Right lobe of liver (tissue), 6 donors: ENCODE results near the gene NEK8. TPM values are rescaled to one million over a fixed set of nuclear protein-coding genes. Genes with fewer than 3 reads are reported as not detected.

Experiments
- ATAC-seq, 4 donors: fragments of 200-7000 bp; cut with Tn5 transposase; one replicate each; pipeline ENCODE4 v1.9.1; 2020; ENCODE audit warnings: mild to moderate bottlenecking in 4 of 4, moderate library complexity in 4 of 4
- DNase-seq, 3 donors: peaks; one replicate each; pipeline ENCODE4 v3.0.0-alpha.2; 2020
- H3K27ac ChIP-seq, 3 donors: fragments of 200-600 bp; one replicate each; pipeline ENCODE4 v1.8.0; 2022
- H3K27me3 ChIP-seq, 2 donors: fragments of 200-600 bp; one replicate each; pipeline ENCODE4 v1.8.0; 2022
- H3K36me3 ChIP-seq, 4 donors: fragments of 200-600 bp; sonication (generic) in 1 of 4; one replicate each; pipeline versions ENCODE4 v1.5.1 to v1.8.0; 2017 to 2022; ENCODE audit warnings: control low read depth in 1 of 4
- H3K4me1 ChIP-seq, 4 donors: fragments of 200-600 bp; sonication (generic) in 1 of 4; one replicate each; pipeline versions ENCODE4 v1.5.1 to v1.8.0; 2017 to 2022; ENCODE audit warnings: control low read depth in 1 of 4
- H3K4me3 ChIP-seq, 3 donors: fragments of 200-600 bp; one replicate each; pipeline ENCODE4 v1.8.0; 2022
- H3K9me3 ChIP-seq, 4 donors: fragments of 200-600 bp; sonication (generic) in 1 of 4; one replicate each; pipeline versions ENCODE4 v1.5.1 to v1.8.0; 2017 to 2022; ENCODE audit warnings: control low read depth in 1 of 4
- CTCF ChIP-seq, 4 donors: fragments of 200-600 bp in 3 of 4; fragments of 450-650 bp in 1 of 4; IDR thresholded peaks; one replicate each; pipeline versions ENCODE4 v1.5.1 to v1.8.0; 2016 to 2022; ENCODE audit warnings: antibody characterized with exemption in 4 of 4, mild to moderate bottlenecking in 2 of 4
- POLR2A ChIP-seq: fragments of 450-650 bp; IDR thresholded peaks from one replicate; pipeline ENCODE4 v1.6.1; 2017; ENCODE audit warnings: antibody characterized with exemption, mild to moderate bottlenecking
- WGBS: methylation state at CpG from one replicate; pipeline ENCODE4 v1.1.6; 2018; ENCODE audit warnings: low coverage, low lambda C conversion rate; ENCODE audit not compliant: insufficient coverage; ENCODE audit errors: missing lambda C conversion rate; 5-methylcytosine and 5-hydroxymethylcytosine counted together
- intact Hi-C, 2 donors: fragments of 100-400 bp; cut with DNase I; formaldehyde crosslinking; loops; one replicate each; pipeline versions ENCODE4 v1.11.2 to v1.14.1; 2022
- total RNA-seq, 6 experiments: library from RNA; depleted of rRNA in 2 of 6; stranded (reverse); fragments of >200 nt in 2 of 6; fragmentation: NEBNext Ultra II Directional in 3 of 6; extraction: Animal tissue kit (Norgen Biotek cat#: 25700) in 3 of 6; gene quantifications; one replicate each; pipeline versions ENCODE4 v1.1.0 to v1.2.4, GENCODE V29; 2016 to 2023
- donor health status: DM: no; HTN: yes; CAD: no.
- donor health status: DM: no; HTN: no; CAD: no.
- donor health status: DM: no; HTN: no; CAD: no.
- donor health status: DM: no; HTN: yes; CAD: no.
- donor health status: DM: no; HTN: yes; CAD: no.

The NEK8 gene
- total RNA-seq, 6 experiments from 2014 or later: 1.6 to 5.4 (median 3.2) TPM

- WGBS: 43% methylated on average over 3 of the region's 6 CpGs
- TF ChIP-seq POLR2A (peak; percentile 33), CTCF (IDR thresholded peaks at IDR 0.05) (no peak)
- Histone ChIP-seq H3K27ac (peak overlapping the region in 2 of 3 donors; percentile 2 to 59), H3K27me3 (no peaks in the 10 kb centered on the region), H3K36me3 (peaks cover 6 to 96% (median 52%) of the 10 kb centered on the region in 4 donors), H3K4me1 (peaks cover 0 to 26% (median 8%) of the 10 kb centered on the region in 4 donors), H3K9me3 (no peaks in the 10 kb centered on the region), H3K4me3 (no peak overlapping the region)
- DNase-seq (peak; percentile 55 to 82 (median 77)), ATAC-seq (peak; percentile 86 to 91 (median 88))
- intact Hi-C loops: no loop called here
Measured at GRCh38 chr17:28698253-28698941, 30.2 kb upstream of the NEK8 start.

- intact Hi-C loops: no loop called here
- Histone ChIP-seq H3K9me3 (no peaks in the 10 kb centered on the region), H3K27me3 (no peaks in the 10 kb centered on the region), H3K4me1 (peaks cover 0 to 26% (median 8%) of the 10 kb centered on the region in 4 donors), H3K36me3 (peaks cover 6 to 82% (median 44%) of the 10 kb centered on the region in 4 donors), H3K27ac (no peak overlapping the region), H3K4me3 (no peak overlapping the region)
- no CpG with 5 or more reads among the region's 8 CpGs for WGBS
- TF ChIP-seq CTCF (IDR thresholded peaks at IDR 0.05) (no peak), POLR2A (no peak)
- DNase-seq (no peak), ATAC-seq (no peak)
Measured at GRCh38 chr17:28700278-28700677, 28.3 kb upstream of the NEK8 start.

GRCh38 chr17:28700830-28701492 lies 27.6 kb upstream of the NEK8 start:
- intact Hi-C loops: no loop called here
- Histone ChIP-seq H3K36me3 (peaks cover 6 to 76% (median 38%) of the 10 kb centered on the region in 4 donors), H3K4me1 (peaks cover 0 to 26% (median 8%) of the 10 kb centered on the region in 4 donors), H3K9me3 (no peaks in the 10 kb centered on the region), H3K27ac (no peak overlapping the region), H3K27me3 (no peaks in the 10 kb centered on the region), H3K4me3 (no peak overlapping the region)
- no peak for TF ChIP-seq POLR2A
- no peak for TF ChIP-seq CTCF (IDR thresholded peaks at IDR 0.05)
- DNase-seq (no peak), ATAC-seq (no peak)
- 100% methylated on average over 4 of the region's 10 CpGs for WGBS

GRCh38 chr17:28702026-28702751 lies 26.4 kb upstream of the NEK8 start:
- DNase-seq (peak in 2 of 3 donors; percentile 45 to 60), ATAC-seq (peak in 2 of 4 donors; percentile 40 to 51)
- no peak overlapping the region for H3K27ac ChIP-seq
- no peak overlapping the region for H3K4me3 ChIP-seq
- H3K9me3 ChIP-seq: no peaks in the 10 kb centered on the region
- TF ChIP-seq POLR2A (no peak), CTCF (IDR thresholded peaks at IDR 0.05) (no peak)
- H3K27me3 ChIP-seq: no peaks in the 10 kb centered on the region
- intact Hi-C loops: no loop called here
- H3K4me1 ChIP-seq: peaks cover 0 to 26% (median 8%) of the 10 kb centered on the region in 4 donors
- 59% methylated on average over 6 of the region's 10 CpGs for WGBS
- peaks cover 6 to 64% (median 29%) of the 10 kb centered on the region in 4 donors for H3K36me3 ChIP-seq
